Prostate gland (tissue), 2 donors: Measurements from ENCODE around the gene ACER2.

ENCODE experiments used
- POLR2A ChIP-seq: fragments of 450-650 bp; IDR thresholded peaks from one replicate; pipeline ENCODE4 v1.6.1; 2016; ENCODE audit warnings: antibody characterized with exemption, mild to moderate bottlenecking
- POLR2AphosphoS5 ChIP-seq: sonication (generic); formaldehyde crosslinking; IDR thresholded peaks from one replicate; pipeline ENCODE4 v1.6.1; 2017; ENCODE audit warnings: antibody characterized with exemption
- TF ChIP-seq, protein P1 (sequence below), 4 experiments: fragments of 200-600 bp in 2 of 4; fragments of 450-650 bp in 2 of 4; sonication (generic) in 2 of 4; IDR thresholded peaks; 1 replicate in 3 of 4; 2 replicates in 1 of 4; pipeline ENCODE4 v1.5.1; 2016 to 2019; ENCODE audit warnings: antibody characterized with exemption in 4 of 4, mild to moderate bottlenecking in 2 of 4, moderate library complexity in 2 of 4

DNA sequence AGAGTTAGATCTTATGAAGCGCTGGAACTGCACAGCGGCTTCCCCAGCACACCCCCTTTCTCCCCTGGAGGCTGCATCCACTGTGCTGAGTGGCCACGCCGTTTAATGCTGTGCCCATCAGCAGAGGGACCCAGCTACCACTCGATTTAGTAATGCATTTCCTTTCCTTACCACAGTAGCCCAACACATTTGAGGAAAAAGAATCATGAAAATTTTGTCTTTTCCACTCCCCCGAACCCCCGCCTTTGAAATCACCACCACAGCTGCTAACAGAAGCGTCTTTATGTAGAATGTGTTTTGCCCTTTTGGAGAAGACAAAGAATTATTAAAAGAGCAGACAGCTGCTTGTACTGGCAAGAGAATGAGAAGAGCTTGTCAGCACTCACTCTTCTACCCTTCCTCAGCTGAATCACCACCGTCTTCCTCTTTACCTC, 73.2 kb downstream of the ACER2 start:
- TF ChIP-seq, protein P1, sequence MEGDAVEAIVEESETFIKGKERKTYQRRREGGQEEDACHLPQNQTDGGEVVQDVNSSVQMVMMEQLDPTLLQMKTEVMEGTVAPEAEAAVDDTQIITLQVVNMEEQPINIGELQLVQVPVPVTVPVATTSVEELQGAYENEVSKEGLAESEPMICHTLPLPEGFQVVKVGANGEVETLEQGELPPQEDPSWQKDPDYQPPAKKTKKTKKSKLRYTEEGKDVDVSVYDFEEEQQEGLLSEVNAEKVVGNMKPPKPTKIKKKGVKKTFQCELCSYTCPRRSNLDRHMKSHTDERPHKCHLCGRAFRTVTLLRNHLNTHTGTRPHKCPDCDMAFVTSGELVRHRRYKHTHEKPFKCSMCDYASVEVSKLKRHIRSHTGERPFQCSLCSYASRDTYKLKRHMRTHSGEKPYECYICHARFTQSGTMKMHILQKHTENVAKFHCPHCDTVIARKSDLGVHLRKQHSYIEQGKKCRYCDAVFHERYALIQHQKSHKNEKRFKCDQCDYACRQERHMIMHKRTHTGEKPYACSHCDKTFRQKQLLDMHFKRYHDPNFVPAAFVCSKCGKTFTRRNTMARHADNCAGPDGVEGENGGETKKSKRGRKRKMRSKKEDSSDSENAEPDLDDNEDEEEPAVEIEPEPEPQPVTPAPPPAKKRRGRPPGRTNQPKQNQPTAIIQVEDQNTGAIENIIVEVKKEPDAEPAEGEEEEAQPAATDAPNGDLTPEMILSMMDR (IDR thresholded peaks at IDR 0.05): no peak
- TF ChIP-seq POLR2A (no peak), POLR2AphosphoS5 (no peak)
